Measurements from ENCODE around the gene AQP3. TPM values are rescaled to one million over a fixed set of nuclear protein-coding genes. Genes with fewer than 3 reads are reported as not detected.

AQP3 gene
- total RNA-seq, 2 experiments from 2014 or later = 99.8 to 106 TPM

GRCh38 chr9:33408087-33408486, 39.3 kb downstream of the AQP3 start:
- intact Hi-C loops (cut with DNase I, micrococcal nuclease) = loop anchor here in 1 of 2 experiments (5.0 kb wide), 1 partner anchor 214 kb away; no protein-coding TSS in a partner anchor

DNA sequence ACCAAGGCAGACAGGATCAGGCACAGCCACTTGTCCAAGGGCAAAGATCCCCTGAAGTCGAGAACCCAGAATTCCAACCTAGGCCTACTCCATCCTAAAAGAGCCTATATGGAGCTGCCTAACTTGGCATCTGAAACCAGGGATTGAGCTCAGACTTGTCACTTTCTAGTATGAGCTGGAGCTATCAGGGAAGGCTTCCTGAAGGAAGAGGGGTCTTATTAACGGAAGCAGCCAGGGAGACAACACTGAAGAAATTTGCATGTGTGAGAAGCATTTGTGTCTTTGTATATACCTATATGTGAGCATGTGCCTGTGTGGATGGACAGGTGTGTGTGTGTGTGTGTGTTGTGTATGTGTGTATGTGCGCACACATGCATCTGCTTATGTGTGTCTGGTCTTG, 40.3 kb downstream of the AQP3 start:
- TF ChIP-seq CTCF (IDR thresholded peaks at IDR 0.05) = no peak
- no peaks in the 10 kb centered on the region for H3K9me3 ChIP-seq (ENCODE audit: control insufficient read depth in 1 of 2, insufficient read depth in 1 of 2, low read length in 2 of 2)
- Mint-ChIP-seq H3K36me3 (ENCODE audit: low read depth) (no peaks in the 10 kb centered on the region), H3K9me3 (no peaks in the 10 kb centered on the region), H3K4me3 (no peak overlapping the region), H3K4me1 (ENCODE audit: low read depth) (peaks cover 6% of the 10 kb centered on the region), H3K27ac (no peak overlapping the region), H3K27me3 (no peaks in the 10 kb centered on the region)
- no peak overlapping the region for H3K4me3 ChIP-seq (ENCODE audit: low read length)
- no peak overlapping the region for H3K27ac ChIP-seq (ENCODE audit: low read depth in 1 of 2, low read length in 2 of 2)
- DNase-seq (no peak), ATAC-seq (ENCODE audit: poor library complexity) (no peak)
- intact Hi-C loops (cut with DNase I, micrococcal nuclease) = loop anchor here in 1 of 2 experiments (5.0 kb wide), 1 partner anchor 215 kb away; no protein-coding TSS in a partner anchor
- ChIA-PET POLR2A (no interaction called here), CTCF (no interaction called here)
- H3K36me3 ChIP-seq (ENCODE audit: insufficient read depth, low read length) = no peaks in the 10 kb centered on the region
- H3K27me3 ChIP-seq (ENCODE audit: control insufficient read depth in 1 of 2, insufficient read depth in 2 of 2, low read length in 2 of 2) = no peaks in the 10 kb centered on the region
- H3K4me1 ChIP-seq (ENCODE audit: insufficient read depth, low read length) = peaks cover 14% of the 10 kb centered on the region

More at GRCh38 chr9:33408087-33408486, 39.3 kb downstream of the AQP3 start:
- Mint-ChIP-seq H3K9me3 (no peaks in the 10 kb centered on the region), H3K27ac (no peak overlapping the region), H3K27me3 (no peaks in the 10 kb centered on the region), H3K4me3 (no peak overlapping the region), H3K4me1 (ENCODE audit: low read depth) (peaks cover 6% of the 10 kb centered on the region), H3K36me3 (ENCODE audit: low read depth) (no peaks in the 10 kb centered on the region)
- H3K27ac ChIP-seq (ENCODE audit: low read depth in 1 of 2, low read length in 2 of 2) = no peak overlapping the region
- peaks cover 12% of the 10 kb centered on the region for H3K4me1 ChIP-seq (ENCODE audit: insufficient read depth, low read length)
- no peak for DNase-seq
- ATAC-seq (ENCODE audit: poor library complexity) = no peak
- CTCF ChIA-PET = no interaction called here
- TF ChIP-seq CTCF (IDR thresholded peaks at IDR 0.05) = no peak
- no peak overlapping the region for H3K4me3 ChIP-seq (ENCODE audit: low read length)
- no peaks in the 10 kb centered on the region for H3K9me3 ChIP-seq (ENCODE audit: control insufficient read depth in 1 of 2, insufficient read depth in 1 of 2, low read length in 2 of 2)
- H3K36me3 ChIP-seq (ENCODE audit: insufficient read depth, low read length) = no peaks in the 10 kb centered on the region
- H3K27me3 ChIP-seq (ENCODE audit: control insufficient read depth in 1 of 2, insufficient read depth in 2 of 2, low read length in 2 of 2) = no peaks in the 10 kb centered on the region
- POLR2A ChIA-PET = no interaction called here

- Mint-ChIP-seq H3K9me3 (no peaks in the 10 kb centered on the region), H3K36me3 (ENCODE audit: low read depth) (no peaks in the 10 kb centered on the region), H3K27me3 (no peaks in the 10 kb centered on the region), H3K4me1 (ENCODE audit: low read depth) (peaks cover 6% of the 10 kb centered on the region), H3K4me3 (no peak overlapping the region), H3K27ac (peak overlapping the region; percentile 45)
- Histone ChIP-seq H3K4me1 (ENCODE audit: insufficient read depth, low read length) (peaks cover 14% of the 10 kb centered on the region), H3K27ac (ENCODE audit: low read depth in 1 of 2, low read length in 2 of 2) (no peak overlapping the region), H3K36me3 (ENCODE audit: insufficient read depth, low read length) (no peaks in the 10 kb centered on the region), H3K4me3 (ENCODE audit: low read length) (no peak overlapping the region), H3K9me3 (ENCODE audit: control insufficient read depth in 1 of 2, insufficient read depth in 1 of 2, low read length in 2 of 2) (no peaks in the 10 kb centered on the region), H3K27me3 (ENCODE audit: control insufficient read depth in 1 of 2, insufficient read depth in 2 of 2, low read length in 2 of 2) (no peaks in the 10 kb centered on the region)
- intact Hi-C loops (cut with DNase I, micrococcal nuclease) = loop anchor here (5.0 kb wide), 2 partner anchors 112 to 217 kb away; no protein-coding TSS in a partner anchor
- POLR2A ChIA-PET = interaction anchor here (0.9 to 3.4 kb wide), 5 partner anchors 10 to 69 kb away, joined by 3 to 24 read pairs (median 5); partner anchors contain the start of genes AQP3 and NOL6
- DNase-seq = peak in 1 of 14 experiments; percentile 11
- CTCF ChIA-PET = interaction anchor here (1.1 to 3.4 kb wide), 4 partner anchors 10 to 61 kb away, joined by 3 to 36 read pairs (median 14); partner anchors contain the start of gene AQP3
- no peak for TF ChIP-seq CTCF (IDR thresholded peaks at IDR 0.05)
- ATAC-seq (ENCODE audit: poor library complexity) = no peak
Measured at GRCh38 chr9:33404788-33405362, 42.5 kb downstream of the AQP3 start.
